Cardiac muscle cell (in vitro differentiated cells and primary cell): ENCODE results near the gene IL1R1. TPM values are rescaled to one million over a fixed set of nuclear protein-coding genes. Genes with fewer than 3 reads are reported as not detected.

Experiments
- DNase-seq, 2 donors: peaks; one replicate each; pipeline versions ENCODE4 v3.0.0 to v3.0.0-alpha.2; 2010 to 2017; ENCODE audit warnings: low read depth in 1 of 2, low spot score in 1 of 2
- H3K27ac ChIP-seq: fragments of 200-600 bp; sonication (generic); 2 replicates; pipeline ENCODE4 v1.5.1; 2016
- H3K27me3 ChIP-seq: fragments of 200-600 bp; sonication (generic); 2 replicates; pipeline ENCODE4 v1.6.0; 2016; ENCODE audit warnings: control low read depth
- H3K36me3 ChIP-seq: fragments of 200-600 bp; sonication (generic); 2 replicates; pipeline ENCODE4 v1.5.1; 2016; ENCODE audit warnings: control low read depth
- H3K4me1 ChIP-seq: fragments of 200-600 bp; sonication (generic); 2 replicates; pipeline ENCODE4 v1.8.1; 2017; ENCODE audit warnings: low read depth, mild to moderate bottlenecking, mixed run types
- H3K4me3 ChIP-seq: fragments of 200-600 bp; sonication (generic); 2 replicates; pipeline ENCODE4 v1.5.1; 2016; ENCODE audit warnings: mild to moderate bottlenecking
- H3K9me3 ChIP-seq: fragments of 200-600 bp; sonication (generic); 2 replicates; pipeline ENCODE4 v1.5.1; 2017; ENCODE audit warnings: low read depth, mild to moderate bottlenecking, control low read depth
- polyA plus RNA-seq: library from polyadenylated mRNA; unstranded; fragments of >200 nt; fragmentation: Nextera tagmentation; extraction: Ambion mirVana; gene quantifications from 2 replicates; pipeline ENCODE4 v1.2.1, GENCODE V29; 2016
- total RNA-seq: library from RNA; depleted of rRNA; stranded (reverse); fragments of >200 nt; gene quantifications from 2 replicates; pipeline ENCODE4 v1.2.3, GENCODE V29; 2016
- TF ChIP-seq, protein P1 (sequence below): IDR thresholded peaks from 2 replicates; pipeline ENCODE4 v1.5.1; 2012; ENCODE audit warnings: low read depth, mild to moderate bottlenecking, low read length

Gene IL1R1
- total and polyA plus RNA-seq, 2 experiments from 2014 or later = 0.18 to 1.4 TPM

DNA sequence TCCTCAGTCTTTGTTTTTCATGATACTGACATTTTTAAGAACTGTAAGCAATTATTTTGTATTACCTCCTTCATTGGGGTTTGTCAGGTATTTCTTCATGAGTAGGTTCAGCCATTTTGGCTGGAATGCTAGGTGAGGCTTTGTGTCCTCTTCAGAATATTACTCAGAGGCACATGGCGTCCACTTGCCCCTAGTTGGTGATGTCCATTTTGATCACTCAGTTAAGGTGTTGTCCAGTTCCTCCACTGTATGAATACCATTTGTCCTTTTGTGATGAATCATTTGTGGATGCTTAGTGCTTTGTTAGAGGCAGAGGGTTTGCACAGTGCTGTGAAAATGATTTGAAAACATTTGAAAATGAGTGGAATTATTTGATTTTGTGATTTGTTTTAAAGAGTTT is 49.0 kb downstream of the IL1R1 start:
- TF ChIP-seq, protein P1, sequence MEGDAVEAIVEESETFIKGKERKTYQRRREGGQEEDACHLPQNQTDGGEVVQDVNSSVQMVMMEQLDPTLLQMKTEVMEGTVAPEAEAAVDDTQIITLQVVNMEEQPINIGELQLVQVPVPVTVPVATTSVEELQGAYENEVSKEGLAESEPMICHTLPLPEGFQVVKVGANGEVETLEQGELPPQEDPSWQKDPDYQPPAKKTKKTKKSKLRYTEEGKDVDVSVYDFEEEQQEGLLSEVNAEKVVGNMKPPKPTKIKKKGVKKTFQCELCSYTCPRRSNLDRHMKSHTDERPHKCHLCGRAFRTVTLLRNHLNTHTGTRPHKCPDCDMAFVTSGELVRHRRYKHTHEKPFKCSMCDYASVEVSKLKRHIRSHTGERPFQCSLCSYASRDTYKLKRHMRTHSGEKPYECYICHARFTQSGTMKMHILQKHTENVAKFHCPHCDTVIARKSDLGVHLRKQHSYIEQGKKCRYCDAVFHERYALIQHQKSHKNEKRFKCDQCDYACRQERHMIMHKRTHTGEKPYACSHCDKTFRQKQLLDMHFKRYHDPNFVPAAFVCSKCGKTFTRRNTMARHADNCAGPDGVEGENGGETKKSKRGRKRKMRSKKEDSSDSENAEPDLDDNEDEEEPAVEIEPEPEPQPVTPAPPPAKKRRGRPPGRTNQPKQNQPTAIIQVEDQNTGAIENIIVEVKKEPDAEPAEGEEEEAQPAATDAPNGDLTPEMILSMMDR = no peak
- no peak for DNase-seq
- Histone ChIP-seq H3K36me3 (no peaks in the 10 kb centered on the region), H3K27ac (no peak overlapping the region), H3K4me1 (no peaks in the 10 kb centered on the region), H3K27me3 (peaks cover 17% of the 10 kb centered on the region), H3K4me3 (no peak overlapping the region), H3K9me3 (no peaks in the 10 kb centered on the region)

DNA sequence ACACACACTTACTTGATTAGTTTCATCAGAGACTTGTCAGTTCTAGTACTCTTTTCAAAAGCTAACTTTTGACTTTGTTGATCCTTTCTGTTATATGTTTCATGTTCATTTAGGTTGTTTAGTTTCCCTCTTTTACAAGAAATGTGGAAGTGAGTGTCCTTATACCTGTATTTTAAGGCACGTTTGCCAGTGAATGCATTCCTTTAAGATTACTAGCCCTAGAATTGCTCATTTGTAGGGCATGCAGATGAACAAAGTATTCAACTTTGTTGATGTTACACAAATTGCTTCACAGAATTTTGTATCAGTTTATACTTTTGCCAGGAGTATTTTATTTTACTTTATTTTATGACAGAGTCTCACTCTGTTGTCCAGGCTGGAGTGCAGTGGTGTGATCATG is 50.5 kb downstream of the IL1R1 start:
- Histone ChIP-seq H3K4me1 (no peaks in the 10 kb centered on the region), H3K36me3 (no peaks in the 10 kb centered on the region), H3K27me3 (peaks cover 1% of the 10 kb centered on the region), H3K9me3 (no peaks in the 10 kb centered on the region), H3K27ac (no peak overlapping the region), H3K4me3 (no peak overlapping the region)
- TF ChIP-seq, protein P1 = no peak
- DNase-seq = no peak

DNA sequence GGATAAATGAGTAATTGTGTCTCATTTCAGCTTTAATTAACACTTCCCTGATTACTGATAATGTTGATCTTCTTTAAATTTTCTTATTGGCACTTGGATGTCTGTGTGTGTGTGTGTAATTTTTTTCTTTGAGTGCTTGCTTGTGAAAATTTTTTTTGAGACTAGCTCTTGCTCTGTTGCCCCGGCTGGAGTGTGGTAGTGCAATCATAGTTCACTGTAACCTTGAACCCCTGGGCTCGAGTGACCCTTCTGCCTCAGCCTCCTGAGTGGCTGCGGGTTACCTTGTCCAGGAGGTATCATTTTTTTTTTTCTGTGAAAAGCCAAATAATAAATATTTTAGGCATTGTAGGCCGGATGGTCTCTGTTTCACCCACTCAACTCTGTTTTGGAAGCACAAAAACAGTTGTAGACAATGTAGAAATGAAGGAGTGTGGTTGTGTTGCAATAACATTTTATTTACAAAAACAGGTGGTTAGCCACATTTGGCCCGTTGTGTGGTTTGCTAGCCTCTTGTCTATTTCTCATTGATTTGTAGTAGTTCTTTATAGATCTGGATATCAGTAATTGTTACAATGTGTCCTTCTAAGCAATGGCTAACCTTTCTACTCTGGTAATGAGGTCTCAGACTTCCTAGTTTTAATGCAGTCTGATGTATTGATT is 52.2 kb downstream of the IL1R1 start:
- H3K27me3 ChIP-seq = no peaks in the 10 kb centered on the region
- H3K9me3 ChIP-seq = no peaks in the 10 kb centered on the region
- H3K27ac ChIP-seq = no peak overlapping the region
- DNase-seq = no peak
- no peaks in the 10 kb centered on the region for H3K36me3 ChIP-seq
- H3K4me1 ChIP-seq = no peaks in the 10 kb centered on the region
- TF ChIP-seq, protein P1 = no peak
- H3K4me3 ChIP-seq = no peak overlapping the region

DNA sequence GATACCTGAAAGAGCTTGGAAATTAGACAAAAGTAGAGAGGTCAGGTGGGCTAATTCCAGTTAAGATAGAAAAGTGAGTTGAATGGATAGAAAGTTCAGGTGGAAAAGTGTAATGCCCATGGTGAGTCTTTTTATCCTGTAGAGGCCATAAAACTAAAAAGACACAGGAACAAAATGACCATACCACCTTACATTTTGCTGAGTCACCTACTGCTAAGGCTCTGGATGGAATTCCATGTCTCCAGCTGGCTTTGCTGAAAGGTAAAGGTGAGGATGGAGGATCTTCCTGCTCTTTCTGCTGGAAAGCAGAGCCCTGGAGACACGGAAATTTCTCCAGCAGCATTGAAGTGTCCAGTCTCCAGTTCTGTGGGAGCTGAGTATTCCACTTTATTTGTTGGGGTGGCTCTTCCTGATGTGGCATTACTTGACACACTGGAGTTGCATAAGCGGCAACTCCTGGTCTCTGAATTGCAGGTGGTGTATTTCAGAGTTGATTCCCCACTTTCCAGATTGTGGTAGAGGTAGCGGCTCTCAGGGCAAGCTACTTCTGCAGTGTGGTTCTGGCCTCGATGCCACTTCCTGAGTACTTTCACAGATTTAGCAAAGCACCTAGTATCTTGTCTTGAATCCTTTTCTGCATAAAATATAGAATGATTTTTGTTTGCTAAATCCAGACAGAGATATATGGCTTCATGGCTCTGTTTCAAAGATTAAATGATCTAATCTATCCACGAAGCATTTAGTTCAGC is 55.0 kb downstream of the IL1R1 start:
- Histone ChIP-seq H3K36me3 (no peaks in the 10 kb centered on the region), H3K27ac (no peak overlapping the region), H3K4me1 (no peaks in the 10 kb centered on the region), H3K27me3 (no peaks in the 10 kb centered on the region), H3K9me3 (no peaks in the 10 kb centered on the region), H3K4me3 (no peak overlapping the region)
- DNase-seq = no peak
- TF ChIP-seq, protein P1 = no peak

DNA sequence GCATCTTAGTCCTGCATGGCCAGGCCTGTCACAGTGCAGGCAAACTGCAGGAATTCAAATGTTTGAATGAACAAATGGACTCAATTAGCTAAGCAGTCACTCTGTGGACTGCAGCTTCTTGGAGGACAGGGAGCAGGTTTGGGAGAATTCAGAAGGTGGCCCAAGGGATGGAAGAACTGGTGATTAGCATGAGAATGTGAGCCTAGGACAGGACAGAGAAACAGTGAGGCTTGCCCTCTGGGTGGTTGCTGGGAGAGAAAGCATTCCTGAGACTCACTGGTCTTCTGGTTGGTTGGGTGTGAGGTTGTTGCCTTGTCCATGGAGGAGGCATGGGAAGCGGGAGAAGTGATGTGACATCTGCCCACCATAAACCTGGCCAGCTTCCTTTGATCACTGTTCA is 58.0 kb downstream of the IL1R1 start:
- no peak overlapping the region for H3K4me3 ChIP-seq
- no peak for DNase-seq
- TF ChIP-seq, protein P1 = no peak

More for the DNA sequence above, 58.0 kb downstream of the IL1R1 start:
- H3K4me1 ChIP-seq = no peaks in the 10 kb centered on the region
- H3K36me3 ChIP-seq = no peaks in the 10 kb centered on the region
- no peaks in the 10 kb centered on the region for H3K27me3 ChIP-seq
- no peak overlapping the region for H3K27ac ChIP-seq
- no peaks in the 10 kb centered on the region for H3K9me3 ChIP-seq
